HepG2 (cell line): ENCODE results near the gene SERPINA3. TPM values are rescaled to one million over a fixed set of nuclear protein-coding genes. Genes with fewer than 3 reads are reported as not detected.
A peak's percentile ranks its signal among the peaks of the same experiment; 100 is the strongest.

Source experiments
- ARHGAP35 ChIP-seq: sonication (generic); formaldehyde crosslinking; IDR thresholded peaks from 2 replicates; pipeline ENCODE4 v1.9.0; 2022; ENCODE audit warnings: mild to moderate bottlenecking, inconsistent platforms, moderate library complexity, missing genetic modification reagents, borderline replicate concordance
- FLYWCH1 ChIP-seq: sonication (generic); formaldehyde crosslinking; IDR thresholded peaks from 2 replicates; pipeline ENCODE4 v1.8.1; 2023; ENCODE audit warnings: mild to moderate bottlenecking, missing genetic modification reagents
- HMG20A ChIP-seq: IDR thresholded peaks from 2 replicates; pipeline ENCODE4 v1.6.1; 2016; ENCODE audit warnings: borderline replicate concordance
- RAD51 ChIP-seq: fragments of 450-650 bp; IDR thresholded peaks from 2 replicates; pipeline ENCODE4 v1.6.1; 2016; ENCODE audit warnings: borderline replicate concordance
- RCOR2 ChIP-seq: IDR thresholded peaks from 2 replicates; pipeline ENCODE4 v1.6.1; 2016; ENCODE audit warnings: missing biosample characterization, missing genetic modification reagents
- SAP130 ChIP-seq: IDR thresholded peaks from 2 replicates; pipeline ENCODE4 v1.6.1; 2016; ENCODE audit warnings: low read depth
- SIX1 ChIP-seq: sonication (generic); formaldehyde crosslinking; IDR thresholded peaks from 2 replicates; pipeline ENCODE4 v1.4.0; 2020; ENCODE audit warnings: missing genetic modification reagents, borderline replicate concordance
- TAF1 ChIP-seq: sonication (generic); formaldehyde crosslinking; IDR thresholded peaks from 2 replicates; pipeline ENCODE4 v1.4.0; 2020; ENCODE audit warnings: missing genetic modification reagents
- ZMAT3 ChIP-seq: sonication (generic); formaldehyde crosslinking; conservative IDR thresholded peaks from 2 replicates; pipeline ENCODE4 v1.7.0; 2021; ENCODE audit warnings: missing genetic modification reagents
- ZNF296 ChIP-seq: sonication (generic); formaldehyde crosslinking; conservative IDR thresholded peaks from 2 replicates; pipeline ENCODE4 v1.5.0; 2020; ENCODE audit warnings: mild to moderate bottlenecking, missing genetic modification reagents
- ZNF335 ChIP-seq: sonication (generic); formaldehyde crosslinking; IDR thresholded peaks from 2 replicates; pipeline ENCODE4 v1.4.0; 2020; ENCODE audit warnings: missing genetic modification reagents
- ZNF460 ChIP-seq: sonication (generic); formaldehyde crosslinking; IDR thresholded peaks from 2 replicates; pipeline ENCODE4 v1.5.1; 2020; ENCODE audit warnings: missing genetic modification reagents, mild to moderate bottlenecking, borderline replicate concordance
- ZNF546 ChIP-seq: sonication (generic); formaldehyde crosslinking; conservative IDR thresholded peaks from 2 replicates; pipeline ENCODE4 v1.8.1; 2023; ENCODE audit warnings: mild to moderate bottlenecking, missing genetic modification reagents
- ZNF607 ChIP-seq: sonication (generic); formaldehyde crosslinking; IDR thresholded peaks from 2 replicates; pipeline ENCODE4 v1.5.1; 2020; ENCODE audit warnings: missing genetic modification reagents, mild to moderate bottlenecking, borderline replicate concordance
- ZNF644 ChIP-seq: IDR thresholded peaks from 2 replicates; pipeline ENCODE4 v1.6.1; 2016; ENCODE audit warnings: low read depth
- ZNF883 ChIP-seq: sonication (generic); formaldehyde crosslinking; IDR thresholded peaks from 2 replicates; pipeline ENCODE4 v1.5.1; 2020; ENCODE audit warnings: mild to moderate bottlenecking, missing genetic modification reagents; ENCODE audit errors: not compliant biosample characterization
- polyA plus RNA-seq, 8 experiments: library from polyadenylated mRNA; depleted of rRNA in 3 of 8; stranded (reverse) in 7 of 8; unstranded in 1 of 8; fragments of >200 nt; fragmentation: Illumina TruSeq in 4 of 8; extraction: Trizol in 4 of 8; gene quantifications; 2 replicates each; pipeline versions ENCODE4 v1.2.1 to v1.2.3, GENCODE V29; 2011 to 2016; ENCODE audit warnings: low read depth in 4 of 8, missing spikeins in 1 of 8, mixed read lengths in 1 of 8; ENCODE audit not compliant: insufficient read depth in 1 of 8
- total RNA-seq, 5 experiments: library from RNA; depleted of rRNA; stranded (reverse); fragments of >200 nt; fragmentation: Illumina TruSeq; extraction: Trizol; gene quantifications; 2 replicates each; pipeline ENCODE4 v1.2.3, GENCODE V29; 2016; ENCODE audit warnings: low read depth in 1 of 5
- TF ChIP-seq, protein P1 (sequence below): sonication (generic); formaldehyde crosslinking; IDR thresholded peaks from 2 replicates; pipeline ENCODE4 v1.8.0; 2022; ENCODE audit warnings: missing genetic modification reagents, mild to moderate bottlenecking, inconsistent platforms, borderline replicate concordance
- TF ChIP-seq, protein P2 (sequence below): sonication (generic); formaldehyde crosslinking; IDR thresholded peaks from 2 replicates; pipeline ENCODE4 v1.8.1; 2023; ENCODE audit warnings: mild to moderate bottlenecking, missing genetic modification reagents, borderline replicate concordance
- TF ChIP-seq, protein P3 (sequence below): sonication (generic); formaldehyde crosslinking; IDR thresholded peaks from 2 replicates; pipeline ENCODE4 v1.5.0; 2020; ENCODE audit warnings: mild to moderate bottlenecking, missing genetic modification reagents
- TF ChIP-seq, protein P4 (sequence below): sonication (generic); formaldehyde crosslinking; IDR thresholded peaks from 2 replicates; pipeline ENCODE4 v1.8.1; 2023; ENCODE audit warnings: mild to moderate bottlenecking, moderate library complexity, missing genetic modification reagents
- TF ChIP-seq, protein P5 (sequence below): sonication (generic); formaldehyde crosslinking; IDR thresholded peaks from 2 replicates; pipeline ENCODE4 v1.4.0; 2020; ENCODE audit warnings: low read depth, mild to moderate bottlenecking, missing genetic modification reagents
- TF ChIP-seq, protein P6 (sequence below): sonication (generic); formaldehyde crosslinking; IDR thresholded peaks from 2 replicates; pipeline ENCODE4 v1.4.0; 2020; ENCODE audit warnings: missing genetic modification reagents
- TF ChIP-seq, protein P7 (sequence below): sonication (generic); formaldehyde crosslinking; IDR thresholded peaks from 2 replicates; pipeline ENCODE4 v1.9.0; 2022; ENCODE audit warnings: missing genetic modification reagents, mild to moderate bottlenecking, borderline replicate concordance

SERPINA3 gene
- total and polyA plus RNA-seq, 2 of the 13 experiments (the other 11 are each of a cell fraction or from before 2014, with no cell fraction given): 825 to 2,200 TPM

DNA sequence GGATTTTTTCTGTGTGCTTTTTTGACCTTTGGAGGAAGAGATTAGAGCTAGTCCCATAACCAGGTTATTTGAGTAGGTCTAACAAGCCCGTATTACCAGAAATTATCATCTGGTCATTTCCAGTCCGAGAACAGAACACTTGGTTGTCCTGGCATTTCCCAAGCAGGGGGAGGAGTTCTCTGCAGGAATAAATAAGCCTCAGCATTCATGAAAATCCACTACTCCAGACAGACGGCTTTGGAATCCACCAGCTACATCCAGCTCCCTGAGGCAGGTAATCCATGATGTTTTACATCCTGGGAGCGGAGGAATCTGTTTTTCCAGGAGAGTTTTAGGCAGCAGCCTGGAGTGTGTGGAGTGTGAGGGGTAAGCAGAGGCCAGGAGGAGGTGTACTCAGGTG is at the start of gene SERPINA3 (continued):
- TF ChIP-seq ARHGAP35 (CRISPR knock-in tag): no peak
- TF ChIP-seq ZNF335 (CRISPR knock-in tag): no peak
- peak; percentile 34; the same call in 1 of the 2 replicates for TF ChIP-seq HMG20A (CRISPR knock-in tag)
- no peak; the same call in 1 of the 2 replicates for TF ChIP-seq SIX1 (CRISPR knock-in tag)
- TF ChIP-seq, protein P1, sequence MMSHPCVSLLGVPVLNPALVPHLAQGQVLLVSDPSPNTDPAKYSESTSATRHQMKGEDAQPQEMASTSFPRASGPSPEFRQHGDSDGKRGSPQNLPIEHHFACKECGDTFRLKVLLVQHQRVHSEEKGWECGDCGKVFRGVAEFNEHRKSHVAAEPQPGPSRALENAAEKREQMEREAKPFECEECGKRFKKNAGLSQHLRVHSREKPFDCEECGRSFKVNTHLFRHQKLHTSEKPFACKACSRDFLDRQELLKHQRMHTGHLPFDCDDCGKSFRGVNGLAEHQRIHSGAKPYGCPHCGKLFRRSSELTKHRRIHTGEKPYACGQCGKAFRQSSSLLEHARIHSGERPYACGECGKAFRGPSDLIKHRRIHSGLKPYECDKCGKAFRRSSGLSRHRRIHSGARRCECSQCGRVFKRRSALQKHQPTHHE (CRISPR knock-in tag): no peak
- TF ChIP-seq ZMAT3 (CRISPR knock-in tag): no peak
- no peak for TF ChIP-seq ZNF296 (CRISPR knock-in tag)
- no peak for TF ChIP-seq ZNF883 (CRISPR knock-in tag)
- TF ChIP-seq, protein P2, sequence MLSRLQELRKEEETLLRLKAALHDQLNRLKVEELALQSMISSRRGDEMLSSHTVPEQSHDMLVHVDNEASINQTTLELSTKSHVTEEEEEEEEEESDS: peak; percentile 66; the same call in 1 of the 2 replicates
- TF ChIP-seq ZNF546: no peak
- TF ChIP-seq ZNF644 (CRISPR knock-in tag): no peak
- TF ChIP-seq, protein P3, sequence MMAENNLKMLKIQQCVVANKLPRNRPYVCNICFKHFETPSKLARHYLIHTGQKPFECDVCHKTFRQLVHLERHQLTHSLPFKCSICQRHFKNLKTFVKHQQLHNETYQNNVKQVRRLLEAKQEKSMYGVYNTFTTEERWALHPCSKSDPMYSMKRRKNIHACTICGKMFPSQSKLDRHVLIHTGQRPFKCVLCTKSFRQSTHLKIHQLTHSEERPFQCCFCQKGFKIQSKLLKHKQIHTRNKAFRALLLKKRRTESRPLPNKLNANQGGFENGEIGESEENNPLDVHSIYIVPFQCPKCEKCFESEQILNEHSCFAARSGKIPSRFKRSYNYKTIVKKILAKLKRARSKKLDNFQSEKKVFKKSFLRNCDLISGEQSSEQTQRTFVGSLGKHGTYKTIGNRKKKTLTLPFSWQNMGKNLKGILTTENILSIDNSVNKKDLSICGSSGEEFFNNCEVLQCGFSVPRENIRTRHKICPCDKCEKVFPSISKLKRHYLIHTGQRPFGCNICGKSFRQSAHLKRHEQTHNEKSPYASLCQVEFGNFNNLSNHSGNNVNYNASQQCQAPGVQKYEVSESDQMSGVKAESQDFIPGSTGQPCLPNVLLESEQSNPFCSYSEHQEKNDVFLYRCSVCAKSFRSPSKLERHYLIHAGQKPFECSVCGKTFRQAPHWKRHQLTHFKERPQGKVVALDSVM (CRISPR knock-in tag): no peak
- TF ChIP-seq RAD51: no peak
- TF ChIP-seq RCOR2: no peak
- TF ChIP-seq, protein P4, sequence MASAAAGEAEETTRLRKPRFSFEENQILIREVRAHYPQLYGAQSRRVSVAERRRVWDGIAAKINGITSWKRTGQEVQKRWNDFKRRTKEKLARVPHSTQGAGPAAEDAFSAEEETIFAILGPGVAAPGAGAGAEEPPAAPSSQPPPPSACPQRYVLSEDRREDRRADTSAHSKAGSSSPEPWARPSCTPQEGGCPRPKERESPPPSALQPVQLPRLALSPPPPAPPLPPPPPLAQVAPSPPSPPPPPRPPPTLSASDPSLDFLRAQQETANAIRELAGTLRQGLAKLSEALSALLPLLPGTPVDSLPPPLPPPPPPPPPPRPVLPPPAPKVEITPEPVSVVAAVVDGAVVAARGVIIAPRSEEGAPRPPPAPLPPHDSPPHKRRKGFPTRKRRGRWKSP (CRISPR knock-in tag): peak; percentile 59; the same call in 1 of the 2 replicates
- peak; percentile 64 for TF ChIP-seq TAF1 (CRISPR knock-in tag)
- TF ChIP-seq, protein P5, sequence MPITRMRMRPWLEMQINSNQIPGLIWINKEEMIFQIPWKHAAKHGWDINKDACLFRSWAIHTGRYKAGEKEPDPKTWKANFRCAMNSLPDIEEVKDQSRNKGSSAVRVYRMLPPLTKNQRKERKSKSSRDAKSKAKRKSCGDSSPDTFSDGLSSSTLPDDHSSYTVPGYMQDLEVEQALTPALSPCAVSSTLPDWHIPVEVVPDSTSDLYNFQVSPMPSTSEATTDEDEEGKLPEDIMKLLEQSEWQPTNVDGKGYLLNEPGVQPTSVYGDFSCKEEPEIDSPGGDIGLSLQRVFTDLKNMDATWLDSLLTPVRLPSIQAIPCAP: no peak
- no peak for TF ChIP-seq ZNF460 (CRISPR knock-in tag)
- TF ChIP-seq FLYWCH1 (CRISPR knock-in tag): no peak
- no peak for TF ChIP-seq ZNF607 (CRISPR knock-in tag)
- TF ChIP-seq SAP130 (CRISPR knock-in tag): peak; percentile 71
- TF ChIP-seq, protein P6, sequence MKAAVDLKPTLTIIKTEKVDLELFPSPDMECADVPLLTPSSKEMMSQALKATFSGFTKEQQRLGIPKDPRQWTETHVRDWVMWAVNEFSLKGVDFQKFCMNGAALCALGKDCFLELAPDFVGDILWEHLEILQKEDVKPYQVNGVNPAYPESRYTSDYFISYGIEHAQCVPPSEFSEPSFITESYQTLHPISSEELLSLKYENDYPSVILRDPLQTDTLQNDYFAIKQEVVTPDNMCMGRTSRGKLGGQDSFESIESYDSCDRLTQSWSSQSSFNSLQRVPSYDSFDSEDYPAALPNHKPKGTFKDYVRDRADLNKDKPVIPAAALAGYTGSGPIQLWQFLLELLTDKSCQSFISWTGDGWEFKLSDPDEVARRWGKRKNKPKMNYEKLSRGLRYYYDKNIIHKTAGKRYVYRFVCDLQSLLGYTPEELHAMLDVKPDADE (CRISPR knock-in tag): no peak
- TF ChIP-seq, protein P7, sequence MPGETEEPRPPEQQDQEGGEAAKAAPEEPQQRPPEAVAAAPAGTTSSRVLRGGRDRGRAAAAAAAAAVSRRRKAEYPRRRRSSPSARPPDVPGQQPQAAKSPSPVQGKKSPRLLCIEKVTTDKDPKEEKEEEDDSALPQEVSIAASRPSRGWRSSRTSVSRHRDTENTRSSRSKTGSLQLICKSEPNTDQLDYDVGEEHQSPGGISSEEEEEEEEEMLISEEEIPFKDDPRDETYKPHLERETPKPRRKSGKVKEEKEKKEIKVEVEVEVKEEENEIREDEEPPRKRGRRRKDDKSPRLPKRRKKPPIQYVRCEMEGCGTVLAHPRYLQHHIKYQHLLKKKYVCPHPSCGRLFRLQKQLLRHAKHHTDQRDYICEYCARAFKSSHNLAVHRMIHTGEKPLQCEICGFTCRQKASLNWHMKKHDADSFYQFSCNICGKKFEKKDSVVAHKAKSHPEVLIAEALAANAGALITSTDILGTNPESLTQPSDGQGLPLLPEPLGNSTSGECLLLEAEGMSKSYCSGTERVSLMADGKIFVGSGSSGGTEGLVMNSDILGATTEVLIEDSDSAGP: no peak
